ENCODE data around the gene SEZ6. TPM values are rescaled to one million over a fixed set of nuclear protein-coding genes. Genes with fewer than 3 reads are reported as not detected.

Gene SEZ6
- total RNA-seq, 1 donor from 2014 or later = not detected

GRCh38 chr17:29039764-29040598, 34.1 kb upstream of the SEZ6 start:
- intact Hi-C loops (cut with DNase I) = no loop called here
- no peak for DNase-seq (ENCODE audit: low spot score)

GRCh38 chr17:29038085-29038795, 32.4 kb upstream of the SEZ6 start:
- intact Hi-C loops (cut with DNase I) = no loop called here
- no peak for DNase-seq (ENCODE audit: low spot score)

GRCh38 chr17:29037739-29038084, 31.9 kb upstream of the SEZ6 start:
- DNase-seq (ENCODE audit: low spot score) = no peak
- intact Hi-C loops (cut with DNase I) = no loop called here

- intact Hi-C loops (cut with DNase I) = no loop called here
- DNase-seq (ENCODE audit: low spot score) = no peak
These were observed 30.8 kb upstream of the SEZ6 start for GRCh38 chr17:29036584-29036983.

GRCh38 chr17:29034510-29034909, 28.7 kb upstream of the SEZ6 start:
- intact Hi-C loops (cut with DNase I) = no loop called here
- no peak for DNase-seq (ENCODE audit: low spot score)

GRCh38 chr17:29032857-29033197, 27.0 kb upstream of the SEZ6 start:
- intact Hi-C loops (cut with DNase I) = no loop called here

GRCh38 chr17:29032013-29032856, 26.4 kb upstream of the SEZ6 start:
- DNase-seq (ENCODE audit: low spot score) = no peak
- intact Hi-C loops (cut with DNase I) = no loop called here

More at GRCh38 chr17:29032857-29033197, 27.0 kb upstream of the SEZ6 start:
- DNase-seq (ENCODE audit: low spot score) = no peak

GRCh38 chr17:29031488-29031887, 25.7 kb upstream of the SEZ6 start:
- DNase-seq (ENCODE audit: low spot score) = no peak
- intact Hi-C loops (cut with DNase I) = no loop called here

GRCh38 chr17:29024316-29024952, 18.6 kb upstream of the SEZ6 start:
- intact Hi-C loops (cut with DNase I) = no loop called here
- DNase-seq (ENCODE audit: low spot score) = no peak

GRCh38 chr17:29022074-29022473, 16.2 kb upstream of the SEZ6 start:
- intact Hi-C loops (cut with DNase I) = no loop called here
- no peak for DNase-seq (ENCODE audit: low spot score)

GRCh38 chr17:29021226-29021625, 15.4 kb upstream of the SEZ6 start:
- intact Hi-C loops (cut with DNase I) = no loop called here
- DNase-seq (ENCODE audit: low spot score) = no peak

GRCh38 chr17:29020576-29020975, 14.7 kb upstream of the SEZ6 start:
- intact Hi-C loops (cut with DNase I) = no loop called here

GRCh38 chr17:29019475-29020181, 13.8 kb upstream of the SEZ6 start:
- intact Hi-C loops (cut with DNase I) = no loop called here
- DNase-seq (ENCODE audit: low spot score) = no peak

More at GRCh38 chr17:29020576-29020975, 14.7 kb upstream of the SEZ6 start:
- DNase-seq (ENCODE audit: low spot score) = no peak

- intact Hi-C loops (cut with DNase I) = no loop called here
- no peak for DNase-seq (ENCODE audit: low spot score)
These were observed 13.1 kb upstream of the SEZ6 start for GRCh38 chr17:29018788-29019474.

GRCh38 chr17:29016345-29017210, 10.7 kb upstream of the SEZ6 start:
- intact Hi-C loops (cut with DNase I) = no loop called here
- DNase-seq (ENCODE audit: low spot score) = no peak

- intact Hi-C loops (cut with DNase I) = no loop called here
- DNase-seq (ENCODE audit: low spot score) = no peak
These were observed 8.9 kb upstream of the SEZ6 start for GRCh38 chr17:29014716-29015115.

GRCh38 chr17:29012535-29012934, 6.7 kb upstream of the SEZ6 start:
- intact Hi-C loops (cut with DNase I) = no loop called here
- no peak for DNase-seq (ENCODE audit: low spot score)

GRCh38 chr17:29010586-29010985, 4.8 kb upstream of the SEZ6 start:
- intact Hi-C loops (cut with DNase I) = no loop called here
- DNase-seq (ENCODE audit: low spot score) = no peak
